Suprapubic skin (tissue), 4 donors: Measurements from ENCODE around the gene RAB44. TPM values are rescaled to one million over a fixed set of nuclear protein-coding genes. Genes with fewer than 3 reads are reported as not detected.

Experiments
- DNase-seq, 2 donors: peaks; one replicate each; pipeline ENCODE4 v3.0.0-alpha.2; 2019; ENCODE audit warnings: low spot score in 2 of 2
- H3K27ac ChIP-seq: fragments of 200-600 bp; sonication (generic); one replicate; pipeline ENCODE4 v1.5.1; 2019
- H3K27me3 ChIP-seq: fragments of 200-600 bp; sonication (generic); one replicate; pipeline ENCODE4 v1.5.1; 2019
- H3K36me3 ChIP-seq: fragments of 200-600 bp; sonication (generic); one replicate; pipeline ENCODE4 v1.5.1; 2019
- H3K4me1 ChIP-seq: fragments of 200-600 bp; sonication (generic); one replicate; pipeline ENCODE4 v1.5.1; 2019
- H3K4me3 ChIP-seq: fragments of 200-600 bp; sonication (generic); one replicate; pipeline ENCODE4 v1.5.1; 2019; ENCODE audit warnings: mild to moderate bottlenecking
- H3K9me3 ChIP-seq: fragments of 200-600 bp; sonication (generic); one replicate; pipeline ENCODE4 v1.5.1; 2019
- CTCF ChIP-seq, 2 donors: fragments of 200-600 bp in 1 of 2; fragments of 450-650 bp in 1 of 2; sonication (generic) in 1 of 2; IDR thresholded peaks; one replicate each; pipeline ENCODE4 v1.5.1; 2016 to 2019; ENCODE audit warnings: antibody characterized with exemption in 2 of 2, mild to moderate bottlenecking in 1 of 2, moderate library complexity in 1 of 2
- EP300 ChIP-seq: sonication (generic); formaldehyde crosslinking; IDR thresholded peaks from one replicate; pipeline ENCODE4 v1.6.1; 2017; ENCODE audit warnings: antibody characterized with exemption
- POLR2A ChIP-seq, 2 donors: fragments of 450-650 bp; IDR thresholded peaks; one replicate each; pipeline ENCODE4 v1.6.1; 2017; ENCODE audit warnings: antibody characterized with exemption in 2 of 2, mild to moderate bottlenecking in 2 of 2, moderate library complexity in 2 of 2
- POLR2AphosphoS5 ChIP-seq, 3 donors: sonication (generic); formaldehyde crosslinking; IDR thresholded peaks; one replicate each; pipeline ENCODE4 v1.6.1; 2017; ENCODE audit warnings: antibody characterized with exemption in 3 of 3
- WGBS: methylation state at CpG from one replicate; pipeline ENCODE4 v1.1.5; 2018; 5-methylcytosine and 5-hydroxymethylcytosine counted together
- total RNA-seq, 4 donors: library from RNA; depleted of rRNA; stranded (reverse); fragments of >200 nt; gene quantifications; one replicate each; pipeline ENCODE4 v1.1.0, GENCODE V29; 2016

RAB44 gene
- total RNA-seq, 4 donors from 2014 or later, result 0.16 to 1.1 (median 0.17) TPM; not detected in 1

GRCh38 chr6:36671687-36672375 is 25.8 kb upstream of the RAB44 start:
- TF ChIP-seq POLR2AphosphoS5 (IDR thresholded peaks at IDR 0.05), result no peak
- no peak for TF ChIP-seq EP300
- TF ChIP-seq CTCF (IDR thresholded peaks at IDR 0.05), result no peak
- TF ChIP-seq POLR2A (IDR thresholded peaks at IDR 0.05), result no peak
- H3K27me3 ChIP-seq, result no peaks in the 10 kb centered on the region
- H3K4me3 ChIP-seq, result no peak overlapping the region
- H3K4me1 ChIP-seq, result peaks cover 18% of the 10 kb centered on the region
- no peaks in the 10 kb centered on the region for H3K9me3 ChIP-seq
- H3K36me3 ChIP-seq, result no peaks in the 10 kb centered on the region
- DNase-seq, result no peak
- H3K27ac ChIP-seq, result no peak overlapping the region
- WGBS, result 94% methylated on average over 4 of the region's 6 CpGs

- no peak overlapping the region for H3K4me3 ChIP-seq
- no peak overlapping the region for H3K27ac ChIP-seq
- H3K36me3 ChIP-seq, result no peaks in the 10 kb centered on the region
- H3K4me1 ChIP-seq, result peaks cover 24% of the 10 kb centered on the region
- WGBS, result 73% methylated on average over 10 of the region's 10 CpGs
- TF ChIP-seq POLR2A (IDR thresholded peaks at IDR 0.05) (no peak), EP300 (no peak), POLR2AphosphoS5 (IDR thresholded peaks at IDR 0.05) (no peak), CTCF (IDR thresholded peaks at IDR 0.05) (no peak)
- no peak for DNase-seq
- H3K27me3 ChIP-seq, result no peaks in the 10 kb centered on the region
- H3K9me3 ChIP-seq, result no peaks in the 10 kb centered on the region
Measured at GRCh38 chr6:36673882-36674281, 23.7 kb upstream of the RAB44 start.

- no peak overlapping the region for H3K27ac ChIP-seq
- no peaks in the 10 kb centered on the region for H3K9me3 ChIP-seq
- WGBS, result 89% methylated on average over 7 of the region's 7 CpGs
- H3K36me3 ChIP-seq, result no peaks in the 10 kb centered on the region
- TF ChIP-seq POLR2AphosphoS5 (IDR thresholded peaks at IDR 0.05) (no peak), CTCF (IDR thresholded peaks at IDR 0.05) (no peak), POLR2A (IDR thresholded peaks at IDR 0.05) (no peak), EP300 (no peak)
- peaks cover 24% of the 10 kb centered on the region for H3K4me1 ChIP-seq
- DNase-seq, result no peak
- no peak overlapping the region for H3K4me3 ChIP-seq
- H3K27me3 ChIP-seq, result no peaks in the 10 kb centered on the region
Measured at GRCh38 chr6:36674942-36675341, 22.7 kb upstream of the RAB44 start.

GRCh38 chr6:36676141-36677058 is 21.2 kb upstream of the RAB44 start:
- DNase-seq, result no peak
- no peak overlapping the region for H3K4me3 ChIP-seq

More at GRCh38 chr6:36676141-36677058, 21.2 kb upstream of the RAB44 start:
- H3K27me3 ChIP-seq, result no peaks in the 10 kb centered on the region
- H3K36me3 ChIP-seq, result no peaks in the 10 kb centered on the region
- peak overlapping the region; percentile 100 for H3K27ac ChIP-seq
- 72% methylated on average over 4 of the region's 4 CpGs for WGBS
- no peak for TF ChIP-seq EP300
- no peak for TF ChIP-seq CTCF (IDR thresholded peaks at IDR 0.05)
- H3K9me3 ChIP-seq, result no peaks in the 10 kb centered on the region
- H3K4me1 ChIP-seq, result peaks cover 32% of the 10 kb centered on the region
